ENCODE results near the gene SEC14L3. TPM values are rescaled to one million over a fixed set of nuclear protein-coding genes. Genes with fewer than 3 reads are reported as not detected.

Gene SEC14L3
- total RNA-seq, 3 donors from 2014 or later, result not detected

- Histone ChIP-seq H3K9me3 (no peaks in the 10 kb centered on the region), H3K27me3 (no peaks in the 10 kb centered on the region), H3K36me3 (no peaks in the 10 kb centered on the region), H3K4me3 (no peak overlapping the region), H3K4me1 (no peaks in the 10 kb centered on the region), H3K27ac (no peak overlapping the region)
- intact Hi-C loops (cut with DNase I; ENCODE audit: low total_unique reads), result no loop called here
- no peak for DNase-seq (ENCODE audit: low spot score in 2 of 2)
- no peak for TF ChIP-seq CTCF (IDR thresholded peaks at IDR 0.05)
- TF ChIP-seq POLR2A (IDR thresholded peaks at IDR 0.05), result no peak
- TF ChIP-seq POLR2AphosphoS5 (IDR thresholded peaks at IDR 0.05), result no peak
These were observed 16.3 kb upstream of the SEC14L3 start for GRCh38 chr22:30488121-30488520.

GRCh38 chr22:30486661-30487115 lies 14.9 kb upstream of the SEC14L3 start:
- DNase-seq (ENCODE audit: low spot score in 2 of 2), result no peak
- intact Hi-C loops (cut with DNase I; ENCODE audit: low total_unique reads), result no loop called here
- no peaks in the 10 kb centered on the region for H3K9me3 ChIP-seq
- H3K27me3 ChIP-seq, result no peaks in the 10 kb centered on the region
- no peaks in the 10 kb centered on the region for H3K4me1 ChIP-seq
- H3K4me3 ChIP-seq, result no peak overlapping the region
- TF ChIP-seq POLR2AphosphoS5 (IDR thresholded peaks at IDR 0.05) (no peak), CTCF (IDR thresholded peaks at IDR 0.05) (no peak), POLR2A (IDR thresholded peaks at IDR 0.05) (no peak)
- H3K36me3 ChIP-seq, result no peaks in the 10 kb centered on the region
- no peak overlapping the region for H3K27ac ChIP-seq

- intact Hi-C loops (cut with DNase I; ENCODE audit: low total_unique reads), result no loop called here
- no peak for DNase-seq (ENCODE audit: low spot score in 2 of 2)
- TF ChIP-seq CTCF (IDR thresholded peaks at IDR 0.05), result no peak
- no peak for TF ChIP-seq POLR2AphosphoS5 (IDR thresholded peaks at IDR 0.05)
- no peak for TF ChIP-seq POLR2A (IDR thresholded peaks at IDR 0.05)
These were observed 14.3 kb upstream of the SEC14L3 start for GRCh38 chr22:30486118-30486517.

GRCh38 chr22:30485362-30485988 lies 13.7 kb upstream of the SEC14L3 start:
- TF ChIP-seq POLR2AphosphoS5 (IDR thresholded peaks at IDR 0.05), result no peak
- peak; percentile 85 to 97 (median 92) for TF ChIP-seq CTCF (IDR thresholded peaks at IDR 0.05)
- no peak for TF ChIP-seq POLR2A (IDR thresholded peaks at IDR 0.05)
- intact Hi-C loops (cut with DNase I; ENCODE audit: low total_unique reads), result no loop called here
- Histone ChIP-seq H3K27me3 (no peaks in the 10 kb centered on the region), H3K9me3 (no peaks in the 10 kb centered on the region), H3K4me3 (no peak overlapping the region), H3K36me3 (no peaks in the 10 kb centered on the region), H3K4me1 (no peaks in the 10 kb centered on the region), H3K27ac (no peak overlapping the region)
- peak; percentile 37 to 72 for DNase-seq (ENCODE audit: low spot score in 2 of 2)

More at GRCh38 chr22:30486118-30486517, 14.3 kb upstream of the SEC14L3 start:
- no peaks in the 10 kb centered on the region for H3K4me1 ChIP-seq
- no peaks in the 10 kb centered on the region for H3K27me3 ChIP-seq
- no peak overlapping the region for H3K4me3 ChIP-seq
- H3K9me3 ChIP-seq, result no peaks in the 10 kb centered on the region
- H3K36me3 ChIP-seq, result no peaks in the 10 kb centered on the region
- no peak overlapping the region for H3K27ac ChIP-seq

GRCh38 chr22:30483169-30483568 lies 11.4 kb upstream of the SEC14L3 start:
- no peak for DNase-seq (ENCODE audit: low spot score in 2 of 2)
- Histone ChIP-seq H3K4me1 (no peaks in the 10 kb centered on the region), H3K27me3 (no peaks in the 10 kb centered on the region), H3K9me3 (no peaks in the 10 kb centered on the region), H3K36me3 (no peaks in the 10 kb centered on the region), H3K4me3 (no peak overlapping the region), H3K27ac (no peak overlapping the region)
- intact Hi-C loops (cut with DNase I; ENCODE audit: low total_unique reads), result no loop called here
- TF ChIP-seq POLR2A (IDR thresholded peaks at IDR 0.05) (no peak), POLR2AphosphoS5 (IDR thresholded peaks at IDR 0.05) (no peak), CTCF (IDR thresholded peaks at IDR 0.05) (no peak)
